Head of caudate nucleus (tissue), 42 donors: ENCODE results near the gene TMEFF1.
A peak's percentile ranks its signal among the peaks of the same experiment; 100 is the strongest.
"Not testable (repeated sequence)": the region's sequence is repeated elsewhere in the genome, so short reads cannot be mapped to it uniquely, and the experiment has no call there.

Source experiments
- DNase-seq, 42 donors: peaks; one replicate each; pipeline versions ENCODE4 v3.0.0 to v3.0.0-alpha.2; 2020 to 2021; ENCODE audit warnings: mixed read lengths in 7 of 42
- intact Hi-C: fragments of 100-400 bp; cut with DNase I; formaldehyde crosslinking; loops from one replicate; pipeline ENCODE4 v1.15.0; 2022

TMEFF1 gene, protein sequence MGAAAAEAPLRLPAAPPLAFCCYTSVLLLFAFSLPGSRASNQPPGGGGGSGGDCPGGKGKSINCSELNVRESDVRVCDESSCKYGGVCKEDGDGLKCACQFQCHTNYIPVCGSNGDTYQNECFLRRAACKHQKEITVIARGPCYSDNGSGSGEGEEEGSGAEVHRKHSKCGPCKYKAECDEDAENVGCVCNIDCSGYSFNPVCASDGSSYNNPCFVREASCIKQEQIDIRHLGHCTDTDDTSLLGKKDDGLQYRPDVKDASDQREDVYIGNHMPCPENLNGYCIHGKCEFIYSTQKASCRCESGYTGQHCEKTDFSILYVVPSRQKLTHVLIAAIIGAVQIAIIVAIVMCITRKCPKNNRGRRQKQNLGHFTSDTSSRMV

GRCh38 chr9:100472788-100473275 lies at the start of gene TMEFF1:
TSS of gene TMEFF1 (plus strand) at chr9:100473149. CDS start at chr9:100473545, 396 bp downstream.
- intact Hi-C loops: loop anchor here (10.0 kb wide), 1 partner anchor 48 kb away; the partner anchor contains the start of gene MSANTD3
- DNase-seq: peak; percentile 48 to 91 (median 81)

DNA sequence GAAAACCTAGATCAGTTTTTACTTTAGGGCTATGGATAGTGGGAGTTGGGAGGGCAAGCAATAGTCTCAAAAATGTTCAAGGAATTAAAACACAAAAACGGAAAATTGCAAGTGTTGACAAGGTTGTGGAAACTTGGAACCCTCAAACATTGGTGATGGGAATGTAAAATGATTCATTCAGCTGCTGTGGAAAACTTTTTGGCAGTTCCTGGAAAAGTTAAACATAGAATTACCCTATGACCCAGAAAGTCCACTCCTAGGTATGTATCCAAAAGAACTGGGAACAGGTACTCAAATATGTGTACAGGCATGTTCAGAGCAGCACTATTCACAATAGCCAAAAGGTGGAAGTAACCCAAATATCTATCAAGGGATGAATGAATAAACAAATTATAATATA lies 47.2 kb upstream of the TMEFF1 start:
- no peak for DNase-seq

DNA sequence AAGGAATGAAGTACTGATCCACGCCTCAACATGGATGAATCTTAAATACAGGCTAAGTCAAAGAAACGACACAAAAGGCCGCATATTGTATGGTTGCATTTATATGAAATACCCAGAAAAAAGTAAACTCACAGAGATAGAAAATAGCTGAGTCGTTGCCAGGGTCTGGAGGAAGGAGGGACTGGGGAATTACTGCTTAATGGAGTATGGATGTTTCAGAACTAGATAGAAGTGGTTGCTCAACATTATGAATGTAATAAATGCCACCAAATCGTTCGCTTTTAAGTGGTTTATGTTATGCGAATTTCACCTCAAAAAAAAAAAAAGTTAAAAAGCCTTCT lies 46.8 kb upstream of the TMEFF1 start:
- intact Hi-C loops: loop anchor here (5.0 to 10.0 kb wide), 2 partner anchors 49 to 74 kb away; partner anchors contain the start of genes TEX10 and TMEFF1
- DNase-seq: no peak

More for the DNA sequence above, 47.2 kb upstream of the TMEFF1 start:
- intact Hi-C loops: loop anchor here (5.0 to 10.0 kb wide), 2 partner anchors 49 to 73 kb away; partner anchors contain the start of genes TEX10 and TMEFF1

DNA sequence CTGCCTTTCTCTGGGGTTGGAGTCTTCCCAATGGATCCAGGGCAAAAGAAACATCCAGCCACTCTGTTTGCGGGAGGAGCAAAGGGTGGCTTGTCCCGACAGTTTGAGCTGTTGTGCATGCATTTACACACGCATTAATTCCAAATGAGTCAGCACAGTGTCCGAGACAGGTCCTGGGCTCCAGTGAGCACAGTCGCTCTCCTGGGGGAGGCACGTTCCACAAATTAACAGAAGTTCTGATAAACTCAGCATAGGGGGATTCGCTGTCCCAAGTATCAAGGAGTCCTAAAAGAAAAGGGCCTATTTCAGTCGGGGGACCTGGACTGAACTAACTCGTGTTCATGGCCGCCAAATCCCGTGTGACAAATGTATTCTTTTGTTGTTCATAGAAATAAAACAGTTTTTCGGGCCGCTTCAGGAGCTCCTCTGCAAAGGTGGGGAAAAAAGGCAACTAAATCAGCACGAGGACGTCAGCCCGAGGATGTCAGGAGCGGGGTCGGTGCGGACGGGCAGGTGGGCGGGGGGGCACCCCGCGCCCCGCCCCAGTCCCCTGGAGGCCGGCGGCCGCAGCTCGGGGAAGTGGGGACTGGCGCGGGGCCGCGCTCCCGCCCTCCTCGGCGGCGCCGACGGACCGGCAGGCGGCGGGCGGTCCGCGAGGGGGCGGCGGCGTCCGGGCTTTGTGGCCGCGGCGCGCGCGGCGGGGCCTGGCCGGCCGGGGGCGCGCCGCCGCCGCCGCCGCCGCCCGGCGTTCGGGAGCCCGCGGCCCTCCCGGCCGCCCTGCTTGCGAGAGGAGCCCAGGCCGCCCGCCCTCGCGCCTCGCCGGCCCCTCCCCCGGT lies 46.2 kb upstream of the TMEFF1 start, which contains the start of gene MSANTD3:
MSANTD3 (plus strand) TSS at position 614 of the 836 bp plus-strand sequence. CDS start 14,796 bp downstream, outside the sequence.
- intact Hi-C loops: loop anchor here (5.0 to 10.0 kb wide), 2 partner anchors 48 to 74 kb away; partner anchors contain the start of genes TEX10 and TMEFF1
- peak in 40 of 42 donors; percentile 20 to 86 (median 64) for DNase-seq

DNA sequence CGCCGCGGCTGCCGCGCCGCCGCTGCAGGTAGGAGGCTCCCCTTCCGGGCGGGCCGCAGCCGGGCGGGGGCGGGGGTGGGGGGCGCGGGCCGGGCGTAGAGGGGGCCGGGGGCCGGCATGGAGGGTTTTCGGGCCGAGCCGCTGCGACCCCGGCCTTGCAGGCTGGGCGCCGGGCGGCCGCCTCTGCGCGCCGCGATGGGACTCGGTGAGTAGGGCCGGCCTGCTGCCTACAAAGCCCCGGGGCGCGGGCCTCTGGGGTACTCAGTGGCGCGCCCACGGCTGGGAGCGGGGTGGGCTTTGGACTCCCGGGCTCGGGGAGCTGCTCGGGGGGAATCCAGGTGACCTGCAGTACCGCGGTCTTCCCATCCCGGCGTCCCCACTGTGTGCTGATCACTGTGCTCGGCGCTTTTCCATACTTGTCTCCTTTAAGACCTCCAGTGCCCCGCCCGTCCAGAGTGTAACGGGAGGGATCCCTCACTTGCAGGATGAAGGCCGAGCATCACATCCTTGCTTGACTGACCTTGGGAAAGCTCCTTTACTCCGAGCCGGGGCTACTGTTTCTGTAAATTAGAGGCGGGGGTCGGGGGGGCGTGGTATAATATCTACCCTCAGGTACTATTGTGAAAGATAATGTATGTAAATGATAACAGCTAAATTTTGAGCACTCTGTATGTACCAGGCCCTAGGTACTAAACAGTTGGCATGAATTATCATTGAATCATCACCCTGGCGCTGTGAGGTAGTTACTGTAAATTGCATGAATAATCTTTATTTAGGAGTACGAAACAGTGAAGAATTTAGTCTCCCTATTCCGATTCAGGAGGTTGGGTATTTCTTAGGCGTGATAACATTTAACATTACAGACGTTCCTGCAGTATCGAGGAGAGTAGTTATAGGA lies 45.3 kb upstream of the TMEFF1 start:
- peak; percentile 44 to 89 (median 70) for DNase-seq
- intact Hi-C loops: loop anchor here (5.0 to 10.0 kb wide), 2 partner anchors 47 to 75 kb away; partner anchors contain the start of genes TEX10 and TMEFF1

- peak in 11 of 42 donors; percentile 23 to 72 (median 37) for DNase-seq
- intact Hi-C loops: loop anchor here (5.0 to 10.0 kb wide), 2 partner anchors 46 to 77 kb away; partner anchors contain the start of genes TEX10 and TMEFF1
These were observed 43.9 kb upstream of the TMEFF1 start for GRCh38 chr9:100428871-100429654.

DNA sequence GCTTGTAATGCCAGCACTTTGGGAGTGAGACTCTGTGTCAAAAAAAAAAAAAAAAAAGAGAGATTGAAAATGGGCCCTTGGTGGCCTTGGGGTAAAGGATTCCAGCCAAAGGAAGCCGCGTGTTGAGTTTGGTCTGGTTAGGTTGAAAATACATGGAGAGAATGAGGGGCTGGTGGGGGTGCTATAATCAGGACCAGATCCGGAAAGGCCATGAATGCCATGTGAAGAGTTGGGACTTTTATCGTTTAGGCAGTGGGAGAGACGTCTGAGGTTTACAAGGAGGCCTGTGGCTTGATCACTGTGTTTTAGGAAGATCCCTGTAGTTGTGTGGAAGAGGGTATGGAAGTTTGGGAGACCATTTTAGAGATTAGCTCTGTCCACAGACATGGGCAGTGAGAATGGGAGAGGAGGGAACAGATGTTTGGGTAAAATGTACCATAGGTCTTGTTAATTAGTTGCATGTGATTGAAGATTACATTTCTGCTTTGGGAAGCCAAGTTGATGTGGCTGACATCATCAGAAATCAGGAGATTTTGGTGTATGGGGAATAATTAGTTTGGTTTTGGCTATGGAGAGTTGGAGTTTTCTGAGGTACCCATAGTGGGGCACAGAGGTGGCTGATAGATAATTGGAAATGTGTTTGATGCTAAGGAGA lies 42.5 kb upstream of the TMEFF1 start:
- no peak for DNase-seq
- intact Hi-C loops: no loop called here

- intact Hi-C loops: no loop called here
- no peak for DNase-seq
These were observed 41.1 kb upstream of the TMEFF1 start for GRCh38 chr9:100431886-100432285.

- no peak for DNase-seq
- intact Hi-C loops: no loop called here
These were observed 40.2 kb upstream of the TMEFF1 start for GRCh38 chr9:100432736-100433135.

GRCh38 chr9:100436571-100436970 lies 36.4 kb upstream of the TMEFF1 start:
- intact Hi-C loops: no loop called here
- DNase-seq: no peak

DNA sequence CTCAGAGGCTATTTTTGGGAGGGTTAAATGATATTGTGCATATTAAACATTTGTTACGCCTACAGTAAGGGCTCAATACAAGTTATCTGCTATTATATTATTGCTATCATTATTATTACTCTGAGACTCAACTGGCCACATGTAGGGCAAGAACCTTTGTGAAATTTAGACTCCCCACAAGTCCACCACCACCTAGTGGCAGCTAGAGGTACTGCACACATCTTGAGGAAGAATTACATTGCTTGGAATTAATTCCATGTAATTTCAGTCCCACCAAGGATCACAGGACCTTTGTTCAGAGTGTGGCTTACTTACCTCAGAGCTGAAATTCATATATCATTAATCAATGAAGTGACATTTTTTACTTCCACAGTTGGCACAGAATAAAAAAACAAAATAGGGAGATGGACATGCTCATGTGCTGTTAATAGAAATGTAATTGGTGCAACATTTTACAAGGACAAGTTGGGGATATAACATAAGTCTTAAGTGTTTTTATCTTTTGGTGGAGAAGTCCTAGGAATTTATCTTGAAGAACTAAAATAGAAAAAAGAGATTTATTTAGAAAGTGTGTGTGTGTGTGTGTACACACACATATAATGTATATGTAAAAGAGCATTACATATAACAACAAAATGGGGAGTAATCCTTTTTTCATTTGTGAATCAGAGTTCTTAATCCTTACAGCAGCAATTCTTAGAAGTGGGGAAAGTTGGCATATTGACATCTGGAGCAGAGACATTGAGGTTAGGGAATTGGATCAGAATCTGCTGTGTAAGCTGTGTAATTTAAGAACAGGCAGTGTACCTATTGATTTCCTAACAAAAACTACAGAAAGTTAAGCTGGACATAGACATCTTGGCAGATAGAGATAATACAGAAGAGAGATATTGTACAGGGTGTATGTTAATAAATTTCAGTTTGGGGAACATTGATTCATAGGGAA lies 34.8 kb upstream of the TMEFF1 start:
- peak in 40 of 42 donors; percentile 11 to 95 (median 77) for DNase-seq
- intact Hi-C loops: no loop called here

DNA sequence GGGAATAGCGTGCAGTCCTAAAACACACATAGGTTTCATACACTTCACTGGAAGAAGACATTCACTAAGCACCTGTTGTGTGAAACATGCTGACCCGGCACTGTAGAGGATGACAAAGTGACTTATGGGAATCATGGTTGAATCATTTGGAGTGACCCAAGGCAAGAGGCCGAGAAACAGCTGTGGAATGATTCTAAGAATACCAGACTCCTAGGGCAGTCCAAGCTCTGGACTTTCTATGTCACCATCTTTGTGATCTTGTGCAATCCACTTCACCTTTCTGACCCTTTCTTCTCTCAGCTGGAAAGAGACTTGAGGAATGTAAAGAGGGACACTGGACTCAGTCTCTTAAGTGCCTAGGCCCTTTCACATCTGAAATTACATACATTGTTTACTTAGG lies 32.9 kb upstream of the TMEFF1 start:
- intact Hi-C loops: no loop called here
- no peak for DNase-seq

DNA sequence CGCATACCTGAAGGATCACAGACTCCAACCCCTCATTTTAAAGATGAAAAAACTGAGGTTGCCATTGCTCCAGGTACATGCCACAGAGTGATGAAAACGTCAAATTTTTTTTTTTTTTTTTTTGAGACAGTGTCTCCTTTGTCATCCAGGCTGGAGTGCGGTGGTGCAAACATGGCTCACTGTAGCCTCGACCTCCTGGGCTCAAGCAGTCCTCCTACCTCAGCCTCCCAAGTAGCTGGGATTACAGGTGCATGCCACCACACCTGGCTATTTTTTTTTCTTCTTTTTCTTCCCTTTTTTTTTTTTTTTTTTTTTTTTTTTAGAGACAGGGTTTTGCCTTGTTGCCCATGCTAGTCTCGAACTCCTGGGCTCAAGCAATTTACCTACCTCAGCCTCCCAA lies 32.5 kb upstream of the TMEFF1 start:
- DNase-seq, intact Hi-C loops: not testable (repeated sequence)

DNA sequence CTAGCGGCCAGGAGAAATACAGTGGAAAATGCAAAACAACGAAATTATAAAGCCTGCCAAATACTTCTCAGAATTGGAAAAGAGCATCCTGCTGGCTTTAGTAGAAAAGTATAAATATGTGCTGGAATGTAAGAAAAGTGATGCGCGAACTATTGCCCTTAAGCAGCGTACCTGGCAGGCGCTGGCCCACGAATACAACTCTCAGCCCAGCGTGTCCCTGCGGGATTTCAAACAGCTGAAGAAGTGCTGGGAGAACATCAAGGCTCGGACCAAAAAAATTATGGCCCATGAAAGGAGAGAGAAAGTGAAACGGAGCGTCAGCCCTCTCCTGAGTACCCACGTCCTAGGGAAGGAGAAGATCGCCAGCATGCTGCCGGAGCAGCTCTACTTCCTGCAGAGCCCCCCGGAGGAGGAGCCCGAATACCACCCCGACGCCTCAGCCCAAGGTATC lies 31.0 kb upstream of the TMEFF1 start:
- no peak for DNase-seq
- intact Hi-C loops: no loop called here
